Osteocyte (in vitro differentiated cells): ENCODE data around the gene RNF212. TPM values are rescaled to one million over a fixed set of nuclear protein-coding genes. Genes with fewer than 3 reads are reported as not detected.

ENCODE experiments used
- DNase-seq: peaks from one replicate; pipeline ENCODE4 v3.0.0; 2021; ENCODE audit warnings: mixed read lengths; ENCODE audit not compliant: unreplicated experiment; ENCODE audit errors: extremely low spot score
- H3K27ac Mint-ChIP-seq: one replicate; pipeline ENCODE4 v1.8.0; 2021; ENCODE audit warnings: mild to moderate bottlenecking, mixed read lengths; ENCODE audit not compliant: unreplicated experiment
- H3K27me3 Mint-ChIP-seq: one replicate; pipeline ENCODE4 v1.8.0; 2021; ENCODE audit warnings: mixed read lengths; ENCODE audit not compliant: unreplicated experiment
- H3K36me3 Mint-ChIP-seq: one replicate; pipeline ENCODE4 v1.8.0; 2021; ENCODE audit warnings: mixed read lengths; ENCODE audit not compliant: unreplicated experiment
- H3K4me1 Mint-ChIP-seq: one replicate; pipeline ENCODE4 v1.8.0; 2021; ENCODE audit warnings: mixed read lengths; ENCODE audit not compliant: unreplicated experiment
- H3K4me3 Mint-ChIP-seq: one replicate; pipeline ENCODE4 v1.8.0; 2021; ENCODE audit warnings: mild to moderate bottlenecking, moderate library complexity, mixed read lengths; ENCODE audit not compliant: unreplicated experiment
- H3K9me3 Mint-ChIP-seq: one replicate; pipeline ENCODE4 v1.8.0; 2021; ENCODE audit warnings: mixed read lengths; ENCODE audit not compliant: unreplicated experiment
- total RNA-seq: library from RNA; stranded (reverse); gene quantifications from 2 replicates; pipeline ENCODE4 v1.2.1, GENCODE V29; 2021
- TF ChIP-seq, protein P1 (sequence below): fragments of 200-600 bp; sonication (generic); IDR thresholded peaks from 2 replicates; pipeline ENCODE4 v1.5.0; 2021; ENCODE audit warnings: antibody characterized with exemption, mild to moderate bottlenecking, moderate library complexity

The RNF212 gene
- total RNA-seq, 1 donor from 2014 or later = 3.8 TPM

DNA sequence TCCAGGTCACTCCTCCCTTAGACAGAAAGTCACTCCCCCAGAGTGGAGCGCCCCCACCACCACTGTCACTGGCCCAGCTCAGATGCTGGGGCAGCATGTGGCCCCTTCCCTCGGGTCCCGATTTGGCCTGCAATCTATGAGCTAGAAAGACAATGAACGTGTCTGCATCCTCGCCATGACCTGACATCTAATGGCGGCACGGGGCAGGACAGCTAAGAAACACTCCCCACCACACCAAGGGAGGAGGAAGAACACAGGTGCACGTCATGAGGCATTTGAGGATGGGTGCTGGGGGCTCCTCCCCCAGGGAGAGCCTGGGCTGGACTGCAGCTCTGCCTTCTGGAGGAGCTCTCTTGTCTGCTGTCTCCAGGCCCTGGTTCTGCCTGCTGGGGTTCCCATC lies 8.7 kb downstream of the RNF212 start:
- Mint-ChIP-seq H3K4me3 (no peak overlapping the region), H3K27me3 (peaks cover 25% of the 10 kb centered on the region), H3K36me3 (no peaks in the 10 kb centered on the region), H3K4me1 (no peaks in the 10 kb centered on the region), H3K9me3 (no peaks in the 10 kb centered on the region), H3K27ac (no peak overlapping the region)
- TF ChIP-seq, protein P1, sequence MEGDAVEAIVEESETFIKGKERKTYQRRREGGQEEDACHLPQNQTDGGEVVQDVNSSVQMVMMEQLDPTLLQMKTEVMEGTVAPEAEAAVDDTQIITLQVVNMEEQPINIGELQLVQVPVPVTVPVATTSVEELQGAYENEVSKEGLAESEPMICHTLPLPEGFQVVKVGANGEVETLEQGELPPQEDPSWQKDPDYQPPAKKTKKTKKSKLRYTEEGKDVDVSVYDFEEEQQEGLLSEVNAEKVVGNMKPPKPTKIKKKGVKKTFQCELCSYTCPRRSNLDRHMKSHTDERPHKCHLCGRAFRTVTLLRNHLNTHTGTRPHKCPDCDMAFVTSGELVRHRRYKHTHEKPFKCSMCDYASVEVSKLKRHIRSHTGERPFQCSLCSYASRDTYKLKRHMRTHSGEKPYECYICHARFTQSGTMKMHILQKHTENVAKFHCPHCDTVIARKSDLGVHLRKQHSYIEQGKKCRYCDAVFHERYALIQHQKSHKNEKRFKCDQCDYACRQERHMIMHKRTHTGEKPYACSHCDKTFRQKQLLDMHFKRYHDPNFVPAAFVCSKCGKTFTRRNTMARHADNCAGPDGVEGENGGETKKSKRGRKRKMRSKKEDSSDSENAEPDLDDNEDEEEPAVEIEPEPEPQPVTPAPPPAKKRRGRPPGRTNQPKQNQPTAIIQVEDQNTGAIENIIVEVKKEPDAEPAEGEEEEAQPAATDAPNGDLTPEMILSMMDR = no peak
- DNase-seq = peak; percentile 74

DNA sequence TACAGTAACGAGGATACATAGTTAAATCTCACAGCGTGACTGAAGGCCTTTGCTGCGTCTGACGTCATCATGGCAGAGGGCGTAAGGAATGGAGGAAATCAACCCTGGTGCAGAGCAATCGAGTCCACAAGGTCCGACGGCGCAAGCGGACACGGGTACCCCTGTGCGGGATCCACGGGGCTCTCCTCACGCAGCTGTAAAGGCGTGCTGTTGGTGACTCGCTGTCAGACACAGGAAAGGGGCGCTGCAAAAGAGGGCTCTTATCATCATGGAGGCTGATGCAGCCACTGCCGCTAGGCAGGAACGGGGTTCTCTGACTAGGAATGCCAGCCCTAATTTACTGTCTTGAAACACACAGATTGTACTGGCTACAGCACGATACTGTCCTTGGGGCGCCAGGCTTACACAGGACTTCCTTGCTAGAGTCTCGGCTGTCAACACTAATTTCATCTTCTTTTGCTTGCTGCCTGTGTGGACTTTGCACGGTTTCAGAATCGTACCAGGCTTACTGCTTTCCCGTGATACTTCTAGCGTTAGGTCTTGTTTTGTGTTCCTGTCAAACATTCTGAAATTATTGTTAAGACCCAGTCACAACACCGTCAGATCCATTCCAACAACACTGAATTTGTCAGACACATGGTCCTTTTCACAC lies 13.6 kb downstream of the RNF212 start:
- peak; percentile 73 for DNase-seq
- TF ChIP-seq, protein P1 = no peak
- no peak overlapping the region for H3K27ac Mint-ChIP-seq
- H3K4me1 Mint-ChIP-seq = no peaks in the 10 kb centered on the region
- H3K9me3 Mint-ChIP-seq = no peaks in the 10 kb centered on the region
- H3K4me3 Mint-ChIP-seq = no peak overlapping the region
- peaks cover 23% of the 10 kb centered on the region for H3K27me3 Mint-ChIP-seq
- H3K36me3 Mint-ChIP-seq = no peaks in the 10 kb centered on the region

- Mint-ChIP-seq H3K4me1 (no peaks in the 10 kb centered on the region), H3K27ac (no peak overlapping the region), H3K4me3 (no peak overlapping the region), H3K9me3 (no peaks in the 10 kb centered on the region), H3K36me3 (no peaks in the 10 kb centered on the region), H3K27me3 (peaks cover 23% of the 10 kb centered on the region)
- peak; percentile 72 for DNase-seq
- TF ChIP-seq, protein P1 = no peak
These were observed 14.1 kb downstream of the RNF212 start for GRCh38 chr4:1099270-1099669.

- H3K27me3 Mint-ChIP-seq = peaks cover 23% of the 10 kb centered on the region
- H3K9me3 Mint-ChIP-seq = no peaks in the 10 kb centered on the region
- TF ChIP-seq, protein P1 = no peak
- no peak overlapping the region for H3K27ac Mint-ChIP-seq
- H3K4me1 Mint-ChIP-seq = no peaks in the 10 kb centered on the region
- peak; percentile 78 for DNase-seq
- H3K36me3 Mint-ChIP-seq = no peaks in the 10 kb centered on the region
- H3K4me3 Mint-ChIP-seq = no peak overlapping the region
These were observed 14.9 kb downstream of the RNF212 start for GRCh38 chr4:1098311-1098925.

DNA sequence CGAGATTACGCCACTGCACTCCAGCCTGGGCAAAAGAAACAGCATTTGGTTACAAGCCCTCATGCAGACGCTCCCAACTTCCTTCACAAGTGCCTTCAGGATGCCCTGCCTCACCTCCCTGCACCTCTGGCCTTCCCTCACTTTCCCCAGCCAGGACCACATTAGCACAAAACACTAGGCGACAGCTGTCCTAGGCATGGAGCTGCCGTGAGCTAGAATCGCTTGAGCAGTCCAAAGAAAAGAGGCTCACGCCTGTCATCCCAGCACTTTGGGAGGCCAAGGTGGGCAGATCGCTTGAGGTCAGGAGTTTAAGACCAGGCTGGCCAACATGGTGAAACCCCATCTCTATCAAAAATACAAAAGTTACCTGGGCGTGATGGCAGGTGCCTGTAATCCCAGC lies 15.8 kb downstream of the RNF212 start:
- no peak overlapping the region for H3K27ac Mint-ChIP-seq

More for the DNA sequence above, 15.8 kb downstream of the RNF212 start:
- DNase-seq = peak; percentile 72
- no peaks in the 10 kb centered on the region for H3K4me1 Mint-ChIP-seq
- no peak overlapping the region for H3K4me3 Mint-ChIP-seq
- H3K9me3 Mint-ChIP-seq = no peaks in the 10 kb centered on the region
- TF ChIP-seq, protein P1 = no peak
- no peaks in the 10 kb centered on the region for H3K36me3 Mint-ChIP-seq
- peaks cover 19% of the 10 kb centered on the region for H3K27me3 Mint-ChIP-seq
